Left ventricle myocardium inferior (tissue), 1 donor: Measurements from ENCODE around the gene DCDC1. TPM values are rescaled to one million over a fixed set of nuclear protein-coding genes. Genes with fewer than 3 reads are reported as not detected.
A peak's percentile ranks its signal among the peaks of the same experiment; 100 is the strongest.

ENCODE experiments used
- DNase-seq: peaks from one replicate; pipeline ENCODE4 v3.0.0-alpha.2; 2020
- H3K27ac ChIP-seq: fragments of 200-600 bp; replicated peaks from 2 replicates; pipeline ENCODE4 v1.8.0; 2021
- H3K27me3 ChIP-seq: fragments of 200-600 bp; 2 replicates; pipeline ENCODE4 v1.8.0; 2021; ENCODE audit warnings: low read depth
- H3K36me3 ChIP-seq: fragments of 200-600 bp; 2 replicates; pipeline ENCODE4 v1.8.0; 2021
- H3K4me1 ChIP-seq: fragments of 200-600 bp; 2 replicates; pipeline ENCODE4 v1.8.0; 2021
- H3K4me3 ChIP-seq: fragments of 200-600 bp; 2 replicates; pipeline ENCODE4 v1.8.0; 2021; ENCODE audit warnings: mild to moderate bottlenecking, moderate library complexity
- H3K9me3 ChIP-seq: fragments of 200-600 bp; replicated peaks from 2 replicates; pipeline ENCODE4 v1.8.0; 2021
- intact Hi-C: fragments of 100-400 bp; cut with micrococcal nuclease; formaldehyde crosslinking; loops from one replicate; pipeline ENCODE4 v1.11.0; 2022
- total RNA-seq: library from RNA; stranded (reverse); fragmentation: NEBNext Ultra II Directional; extraction: Animal tissue kit (Norgen Biotek cat#: 25700); gene quantifications from one replicate; pipeline ENCODE4 v1.2.1, GENCODE V29; 2021
- TF ChIP-seq, protein P1 (sequence below): fragments of 200-600 bp; IDR thresholded peaks from 2 replicates; pipeline ENCODE4 v1.8.0; 2021; ENCODE audit warnings: antibody characterized with exemption, mild to moderate bottlenecking, borderline replicate concordance
- donor health status: DM: no; HTN: yes; CAD: no; lungs with severe emphysema.

DCDC1 gene
- total RNA-seq, 1 donor from 2014 or later: not detected

DNA sequence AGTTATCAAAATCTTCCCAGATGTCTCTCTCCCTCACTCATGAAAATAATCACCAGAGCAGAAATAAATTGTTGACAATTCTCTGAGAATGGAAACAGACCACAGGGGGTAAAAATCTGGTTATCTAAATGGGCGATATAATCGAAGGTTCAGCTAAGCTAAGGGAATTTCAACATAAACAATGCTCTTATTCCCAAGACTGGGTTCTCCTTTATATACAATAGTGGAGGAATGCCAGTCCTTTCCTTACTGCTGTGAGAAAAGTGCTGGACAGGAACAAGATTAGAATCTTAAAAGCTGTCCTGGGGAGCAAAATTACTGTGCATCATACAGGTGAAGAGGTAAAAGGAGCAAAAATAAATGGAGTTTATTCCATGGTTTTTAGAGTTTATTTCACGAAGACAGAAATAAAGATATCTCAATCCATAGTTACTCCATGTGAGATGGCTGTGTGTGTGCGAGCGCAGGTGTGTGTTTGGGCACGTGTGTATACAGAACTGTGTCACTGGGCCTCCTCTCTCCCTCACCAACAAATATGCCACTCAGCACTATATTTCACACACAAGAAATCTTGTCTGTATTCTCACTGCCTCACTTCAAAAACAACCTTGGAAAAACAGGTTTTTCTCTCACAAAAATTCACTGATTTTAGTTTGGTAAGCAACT, 385.6 kb downstream of the DCDC1 start:
- no peaks in the 10 kb centered on the region for H3K27me3 ChIP-seq
- H3K4me1 ChIP-seq: no peaks in the 10 kb centered on the region
- no peak for DNase-seq
- no peaks in the 10 kb centered on the region for H3K9me3 ChIP-seq
- intact Hi-C loops: no loop called here
- TF ChIP-seq, protein P1, sequence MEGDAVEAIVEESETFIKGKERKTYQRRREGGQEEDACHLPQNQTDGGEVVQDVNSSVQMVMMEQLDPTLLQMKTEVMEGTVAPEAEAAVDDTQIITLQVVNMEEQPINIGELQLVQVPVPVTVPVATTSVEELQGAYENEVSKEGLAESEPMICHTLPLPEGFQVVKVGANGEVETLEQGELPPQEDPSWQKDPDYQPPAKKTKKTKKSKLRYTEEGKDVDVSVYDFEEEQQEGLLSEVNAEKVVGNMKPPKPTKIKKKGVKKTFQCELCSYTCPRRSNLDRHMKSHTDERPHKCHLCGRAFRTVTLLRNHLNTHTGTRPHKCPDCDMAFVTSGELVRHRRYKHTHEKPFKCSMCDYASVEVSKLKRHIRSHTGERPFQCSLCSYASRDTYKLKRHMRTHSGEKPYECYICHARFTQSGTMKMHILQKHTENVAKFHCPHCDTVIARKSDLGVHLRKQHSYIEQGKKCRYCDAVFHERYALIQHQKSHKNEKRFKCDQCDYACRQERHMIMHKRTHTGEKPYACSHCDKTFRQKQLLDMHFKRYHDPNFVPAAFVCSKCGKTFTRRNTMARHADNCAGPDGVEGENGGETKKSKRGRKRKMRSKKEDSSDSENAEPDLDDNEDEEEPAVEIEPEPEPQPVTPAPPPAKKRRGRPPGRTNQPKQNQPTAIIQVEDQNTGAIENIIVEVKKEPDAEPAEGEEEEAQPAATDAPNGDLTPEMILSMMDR: no peak
- H3K27ac ChIP-seq: no peak overlapping the region
- no peak overlapping the region for H3K4me3 ChIP-seq
- H3K36me3 ChIP-seq: no peaks in the 10 kb centered on the region

DNA sequence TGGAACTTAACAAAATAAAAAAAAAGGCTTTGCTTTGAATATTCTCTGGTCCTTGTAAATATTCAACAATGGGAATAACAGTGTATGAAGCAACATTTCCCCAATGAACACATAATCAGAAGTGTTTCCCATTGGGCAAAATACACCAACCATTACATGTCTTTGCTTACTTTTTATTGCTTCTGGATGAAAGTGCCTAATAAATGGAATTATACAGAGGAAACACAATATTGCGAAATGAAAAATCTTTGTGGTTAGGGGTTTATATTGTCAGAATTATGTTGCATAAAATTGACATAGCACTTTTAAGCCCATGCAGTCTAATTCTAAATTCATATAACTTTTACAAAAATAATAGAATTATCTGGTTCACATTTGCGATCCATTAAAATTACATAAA, 386.4 kb downstream of the DCDC1 start:
- no peaks in the 10 kb centered on the region for H3K27me3 ChIP-seq
- no peaks in the 10 kb centered on the region for H3K9me3 ChIP-seq

DNA sequence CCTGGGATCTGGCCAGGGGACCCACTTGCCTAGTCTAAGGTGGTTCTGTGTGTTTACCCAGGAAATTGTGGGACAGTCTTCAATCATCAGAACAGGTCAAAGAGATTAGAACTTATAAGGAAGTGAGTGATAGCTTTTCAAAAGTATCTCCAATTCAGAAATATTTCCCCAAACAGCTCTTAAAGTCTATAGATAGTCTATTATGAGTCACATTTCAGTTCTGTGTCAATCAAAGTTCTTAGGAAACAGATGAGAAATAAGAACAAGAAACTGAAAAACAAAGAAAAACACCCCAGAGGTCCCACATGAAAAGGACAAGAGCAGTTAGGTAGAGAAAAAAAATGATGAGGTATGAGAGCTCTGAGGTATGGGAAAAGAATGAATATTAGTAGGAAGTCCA, 402.0 kb downstream of the DCDC1 start:
- DNase-seq: no peak
- no peak overlapping the region for H3K4me3 ChIP-seq
- H3K4me1 ChIP-seq: no peaks in the 10 kb centered on the region
- no peaks in the 10 kb centered on the region for H3K27me3 ChIP-seq
- H3K27ac ChIP-seq: no peak overlapping the region
- TF ChIP-seq, protein P1: no peak
- H3K9me3 ChIP-seq: peaks cover 25% of the 10 kb centered on the region
- intact Hi-C loops: no loop called here
- H3K36me3 ChIP-seq: no peaks in the 10 kb centered on the region

More for the DNA sequence above, 386.4 kb downstream of the DCDC1 start:
- no peak overlapping the region for H3K4me3 ChIP-seq
- no peaks in the 10 kb centered on the region for H3K36me3 ChIP-seq
- intact Hi-C loops: no loop called here
- no peaks in the 10 kb centered on the region for H3K4me1 ChIP-seq
- TF ChIP-seq, protein P1: no peak
- H3K27ac ChIP-seq: no peak overlapping the region
- no peak for DNase-seq

- Histone ChIP-seq H3K27ac (no peak overlapping the region), H3K4me1 (no peaks in the 10 kb centered on the region), H3K36me3 (no peaks in the 10 kb centered on the region), H3K4me3 (no peak overlapping the region), H3K27me3 (peaks cover 8% of the 10 kb centered on the region), H3K9me3 (no peaks in the 10 kb centered on the region)
- intact Hi-C loops: no loop called here
- no peak for DNase-seq
- TF ChIP-seq, protein P1: peak; percentile 54
These were observed 409.0 kb downstream of the DCDC1 start for GRCh38 chr11:30960387-30960992.

- Histone ChIP-seq H3K4me3 (no peak overlapping the region), H3K36me3 (no peaks in the 10 kb centered on the region), H3K9me3 (no peaks in the 10 kb centered on the region), H3K27ac (no peak overlapping the region), H3K4me1 (no peaks in the 10 kb centered on the region), H3K27me3 (peaks cover 8% of the 10 kb centered on the region)
- intact Hi-C loops: no loop called here
- TF ChIP-seq, protein P1: no peak
- no peak for DNase-seq
These were observed 412.8 kb downstream of the DCDC1 start for GRCh38 chr11:30956751-30957150.
